GM21717 (cell line): ENCODE data around the gene CEACAM20.
"Not testable (repeated sequence)": the region's sequence is repeated elsewhere in the genome, so short reads cannot be mapped to it uniquely, and the experiment has no call there.

Experiments
- ATAC-seq: cut with Tn5 transposase; IDR thresholded peaks from one replicate; pipeline ENCODE4 v1.9.1; 2021; ENCODE audit warnings: mild to moderate bottlenecking, moderate library complexity; ENCODE audit not compliant: unreplicated experiment

Gene CEACAM20

DNA sequence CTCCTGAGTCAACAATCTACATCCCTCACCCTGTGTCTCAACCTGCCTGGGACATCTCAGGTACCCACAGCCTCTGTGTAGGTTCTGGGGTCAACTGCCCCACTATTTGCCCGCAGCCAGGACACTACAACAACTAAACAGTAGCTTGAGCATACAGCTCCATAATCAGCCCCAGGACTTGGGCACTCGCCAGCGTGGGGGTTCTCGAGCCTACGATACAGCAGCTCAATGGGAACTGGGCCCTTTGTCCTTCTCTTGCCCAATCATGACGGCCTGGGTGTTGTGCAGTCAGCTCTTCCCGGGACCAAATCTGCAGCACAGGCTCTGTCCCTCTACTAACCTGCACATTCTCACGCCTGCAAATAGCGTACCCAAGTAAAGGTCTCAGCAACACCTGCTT, 30.5 kb downstream of the CEACAM20 start:
- no peak for ATAC-seq

GRCh38 chr19:44496711-44497110, 32.8 kb downstream of the CEACAM20 start:
- no peak for ATAC-seq

GRCh38 chr19:44476559-44477408, 52.7 kb downstream of the CEACAM20 start:
- ATAC-seq, result no peak

DNA sequence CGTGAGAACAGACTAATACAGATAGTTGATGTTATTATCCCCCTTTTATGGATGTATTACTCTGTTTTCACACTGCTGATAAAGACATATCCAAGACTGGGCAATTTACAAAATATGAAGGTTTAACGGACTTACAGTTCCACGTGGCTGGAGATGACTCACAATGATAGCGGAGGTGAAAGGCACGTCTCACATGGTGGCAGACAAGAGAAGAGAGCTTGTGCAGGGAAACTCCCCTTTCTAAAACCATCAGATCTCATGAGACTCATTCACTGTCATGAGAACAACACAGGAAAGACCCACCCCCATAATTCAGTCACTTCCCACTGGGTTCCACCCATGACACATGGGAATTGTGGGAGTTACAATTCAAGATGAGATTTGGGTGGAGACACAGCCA, 60.7 kb downstream of the CEACAM20 start:
- not testable (repeated sequence) for ATAC-seq

GRCh38 chr19:44462600-44463286, 66.7 kb downstream of the CEACAM20 start:
- not testable (repeated sequence) for ATAC-seq
